HCT116 (cell line): Measurements from ENCODE around the gene PNMA8C. TPM values are rescaled to one million over a fixed set of nuclear protein-coding genes. Genes with fewer than 3 reads are reported as not detected.

Experiments used
- ATAC-seq: fragments of 200-7000 bp; cut with Tn5 transposase; 2 replicates; pipeline ENCODE4 v1.9.1; 2020; ENCODE audit warnings: mild to moderate bottlenecking, moderate library complexity
- BruUV-seq: library from RNA; stranded (reverse); fragments of 400-500 nt; replicated peaks from 2 replicates; lab custom pipeline; 2021; lab: Mats Ljungman, UMichigan
- CTCF ChIA-PET: fragments of 300-600 bp; sonication (Branson Sonifier 250); formaldehyde crosslinking; loops from one replicate; lab custom pipeline; 2021; ENCODE audit warnings: antibody characterized with exemption; lab: Charles Lee
- POLR2A ChIA-PET: fragments of 300-600, 350-600 bp; sonication (Branson Sonifier 250); formaldehyde crosslinking; loops from one replicate; lab custom pipeline; 2021; ENCODE audit warnings: antibody characterized with exemption; lab: Charles Lee
- RAD21 ChIA-PET, 2 experiments: fragments of 300-600 bp; sonication (Branson Sonifier 250); formaldehyde crosslinking; loops; one replicate each; lab custom pipeline; 2023; ENCODE audit warnings: low total read pairs in 2 of 2; ENCODE audit not compliant: uncharacterized antibody in 2 of 2, unreplicated experiment in 2 of 2, low non-redundant PET in 1 of 2; lab: Charles Lee
- DNase-seq: peaks from one replicate; pipeline ENCODE4 v3.0.0-alpha.2; 2010; ENCODE audit warnings: low read depth, low spot score
- H2AFZ ChIP-seq: fragments of 200-600 bp; shearing (Covaris generic), sonication (generic); 2 replicates; pipeline ENCODE4 v1.6.1; 2017; ENCODE audit warnings: low read depth, mixed run types, mixed read lengths, antibody characterized with exemption, low read length; ENCODE audit not compliant: poor library complexity, severe bottlenecking
- H3K27ac ChIP-seq: 2 replicates; pipeline ENCODE4 v1.5.1; 2012; ENCODE audit warnings: low read depth, low read length
- H3K27me3 ChIP-seq: fragments of 200-600 bp; sonication (generic); 2 replicates; pipeline ENCODE4 v1.6.1; 2016; ENCODE audit warnings: mixed run types, low read length, mixed read lengths; ENCODE audit not compliant: insufficient read depth
- H3K36me3 ChIP-seq, 2 experiments: fragments of 200-500 bp in 1 of 2; fragments of 200-600 bp in 1 of 2; sonication (Bioruptor generic) in 1 of 2; sonication (generic) in 1 of 2; 2 replicates each; pipeline versions ENCODE4 v1.5.1 to v1.6.1; 2014 to 2016; ENCODE audit warnings: low read length in 2 of 2, inconsistent platforms in 1 of 2, mixed read lengths in 1 of 2, mixed run types in 1 of 2; ENCODE audit not compliant: insufficient read depth in 2 of 2, control insufficient read depth in 1 of 2
- H3K4me1 ChIP-seq, 2 experiments: fragments of 200-600 bp in 1 of 2; sonication (generic) in 1 of 2; 2 replicates each; pipeline versions ENCODE4 v1.5.1 to v1.6.1; 2012 to 2017; ENCODE audit warnings: low read length in 2 of 2, inconsistent platforms in 1 of 2, mild to moderate bottlenecking in 1 of 2, mixed read lengths in 1 of 2, mixed run types in 1 of 2, moderate library complexity in 1 of 2; ENCODE audit not compliant: insufficient read depth in 2 of 2, control insufficient read depth in 1 of 2
- H3K4me2 ChIP-seq: fragments of 200-600 bp; sonication (generic); 2 replicates; pipeline ENCODE4 v1.6.1; 2017; ENCODE audit warnings: mixed run types, low read length, mixed read lengths
- H3K4me3 ChIP-seq, 2 experiments: fragments of 200-600 bp in 1 of 2; sonication (generic) in 1 of 2; replicated peaks in 1 of 2; 2 replicates each; pipeline ENCODE4 v1.5.1; 2011 to 2016; ENCODE audit warnings: low read length in 2 of 2, control low read depth in 1 of 2, low read depth in 1 of 2, mild to moderate bottlenecking in 1 of 2, mixed read lengths in 1 of 2, mixed run types in 1 of 2
- H3K79me2 ChIP-seq: fragments of 200-600 bp; sonication (generic); 2 replicates; pipeline ENCODE4 v1.6.1; 2017; ENCODE audit warnings: mild to moderate bottlenecking, mixed run types, low read length, moderate library complexity, mixed read lengths; ENCODE audit not compliant: insufficient read depth
- H3K9ac ChIP-seq: fragments of 200-600 bp; sonication (generic); 2 replicates; pipeline ENCODE4 v1.6.1; 2016; ENCODE audit warnings: low read length, mixed read lengths
- H3K9me2 ChIP-seq: fragments of 200-600 bp; sonication (generic), shearing (Covaris generic); 2 replicates; pipeline ENCODE4 v1.6.1; 2017; ENCODE audit warnings: mixed run types, mild to moderate bottlenecking, moderate library complexity; ENCODE audit not compliant: insufficient read depth
- H3K9me3 ChIP-seq, 2 experiments: fragments of 200-500 bp in 1 of 2; fragments of 200-600 bp in 1 of 2; sonication (Bioruptor generic) in 1 of 2; sonication (generic) in 1 of 2; 2 replicates each; pipeline ENCODE4 v1.6.1; 2014 to 2017; ENCODE audit warnings: low read length in 2 of 2, mixed read lengths in 2 of 2, inconsistent platforms in 1 of 2, low read depth in 1 of 2, mild to moderate bottlenecking in 1 of 2, mixed run types in 1 of 2, moderate library complexity in 1 of 2; ENCODE audit not compliant: control insufficient read depth in 1 of 2, insufficient read depth in 1 of 2
- H4K20me1 ChIP-seq: fragments of 200-600 bp; sonication (generic), shearing (Covaris generic); 2 replicates; pipeline ENCODE4 v1.6.1; 2017; ENCODE audit warnings: mixed run types, mild to moderate bottlenecking, moderate library complexity; ENCODE audit not compliant: insufficient read depth
- CBX3 ChIP-seq: IDR thresholded peaks from 2 replicates; pipeline ENCODE4 v1.6.1; 2012; ENCODE audit warnings: low read depth
- CEBPB ChIP-seq: IDR thresholded peaks from 2 replicates; pipeline ENCODE4 v1.6.1; 2012; ENCODE audit warnings: low read depth
- EGR1 ChIP-seq: IDR thresholded peaks from 2 replicates; pipeline ENCODE4 v1.6.1; 2012; ENCODE audit warnings: low read depth
- ELF1 ChIP-seq: IDR thresholded peaks from 2 replicates; pipeline ENCODE4 v1.6.1; 2012; ENCODE audit warnings: low read depth, borderline replicate concordance
- EZH2 ChIP-seq: fragments of 200-600 bp; sonication (generic); IDR thresholded peaks from 2 replicates; pipeline ENCODE4 v1.6.1; 2017; ENCODE audit warnings: antibody characterized with exemption, mixed run types
- EZH2phosphoT487 ChIP-seq: fragments of 200-600 bp; IDR thresholded peaks from 2 replicates; pipeline ENCODE4 v1.6.1; 2018; ENCODE audit warnings: antibody characterized with exemption, borderline replicate concordance
- JUND ChIP-seq: IDR thresholded peaks from 2 replicates; pipeline ENCODE4 v1.6.1; 2012
- POLR2A ChIP-seq: IDR thresholded peaks from 2 replicates; pipeline ENCODE4 v1.7.0; 2011; ENCODE audit warnings: borderline replicate concordance; ENCODE audit not compliant: insufficient read depth, insufficient read length; ENCODE audit errors: extremely low read depth
- POLR2AphosphoS5 ChIP-seq: IDR thresholded peaks from 2 replicates; pipeline ENCODE4 v1.6.1; 2011; ENCODE audit warnings: mild to moderate bottlenecking, low read depth, low read length, moderate library complexity
- RAD21 ChIP-seq: IDR thresholded peaks from 2 replicates; pipeline ENCODE4 v1.6.1; 2012; ENCODE audit warnings: low read depth, mild to moderate bottlenecking
- SIN3A ChIP-seq: IDR thresholded peaks from 2 replicates; pipeline ENCODE4 v1.6.1; 2012; ENCODE audit warnings: low read depth
- SP1 ChIP-seq: IDR thresholded peaks from 2 replicates; pipeline ENCODE4 v1.6.1; 2012; ENCODE audit warnings: low read depth
- SRF ChIP-seq: IDR thresholded peaks from 2 replicates; pipeline ENCODE4 v1.6.1; 2012; ENCODE audit warnings: low read depth
- TCF7L2 ChIP-seq: IDR thresholded peaks from 2 replicates; pipeline ENCODE4 v1.7.0; 2011; ENCODE audit warnings: borderline replicate concordance, inconsistent platforms; ENCODE audit not compliant: insufficient read depth, insufficient read length; ENCODE audit errors: extremely low read depth
- ZFX ChIP-seq: fragments of 450-650 bp; IDR thresholded peaks from 2 replicates; pipeline ENCODE4 v1.6.1; 2017
- ZNF274 ChIP-seq: fragments of 200-500 bp; sonication (Bioruptor generic); IDR thresholded peaks from 2 replicates; pipeline ENCODE4 v1.6.1; 2014; ENCODE audit warnings: mild to moderate bottlenecking, low read depth, low read length, inconsistent platforms
- intact Hi-C: fragments of 100-400 bp; cut with micrococcal nuclease; formaldehyde crosslinking; loops from 2 replicates; pipeline ENCODE4 v1.10.0; 2022
- total RNA-seq: library from RNA; stranded (reverse); gene quantifications from one replicate; pipeline ENCODE4 v1.2.1, GENCODE V29; 2021; ENCODE audit not compliant: unreplicated experiment
- TF ChIP-seq, protein P1 (sequence below): IDR thresholded peaks from 2 replicates; pipeline ENCODE4 v1.6.1; 2012
- TF ChIP-seq, protein P2 (sequence below): IDR thresholded peaks from 2 replicates; pipeline ENCODE4 v1.6.1; 2012
- TF ChIP-seq, protein P3 (sequence below): IDR thresholded peaks from 2 replicates; pipeline ENCODE4 v1.6.1; 2012; ENCODE audit warnings: low read depth
- TF ChIP-seq, protein P4 (sequence below): IDR thresholded peaks from 2 replicates; pipeline ENCODE4 v1.6.1; 2011; ENCODE audit warnings: mild to moderate bottlenecking, low read length, moderate library complexity; ENCODE audit not compliant: insufficient replicate concordance; ENCODE audit errors: extremely low read depth

The PNMA8C gene
- total RNA-seq, 1 experiment from 2014 or later: not detected

DNA sequence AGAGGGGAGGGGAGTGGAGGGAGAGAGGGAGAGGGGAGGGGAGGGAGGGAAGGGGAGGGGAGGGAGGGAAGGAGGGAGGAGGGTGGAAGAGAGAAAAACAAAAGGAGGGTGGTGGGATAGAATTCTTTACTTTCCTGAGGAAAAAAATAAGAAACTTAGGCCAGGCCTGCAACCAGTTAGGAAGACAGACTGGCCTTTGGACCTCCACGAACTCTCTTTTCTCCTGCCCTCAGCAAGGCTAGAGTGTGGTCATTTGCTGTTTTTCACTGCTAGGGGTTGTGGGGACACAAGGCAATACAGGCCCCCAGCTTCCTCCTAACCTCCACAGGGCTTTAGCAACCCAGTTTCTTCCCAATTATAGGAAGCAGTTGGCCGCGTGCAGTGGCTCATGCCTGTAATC lies 19.5 kb downstream of the PNMA8C start:
- Histone ChIP-seq H3K4me2 (no peak overlapping the region), H3K9ac (no peak overlapping the region), H2AFZ (no peak overlapping the region), H3K27me3 (no peaks in the 10 kb centered on the region), H3K27ac (no peak overlapping the region), H3K79me2 (no peaks in the 10 kb centered on the region), H3K36me3 (no peaks in the 10 kb centered on the region), H3K9me3 (no peaks in the 10 kb centered on the region), H3K4me3 (no peak overlapping the region), H3K9me2 (no peaks in the 10 kb centered on the region), H3K4me1 (no peaks in the 10 kb centered on the region), H4K20me1 (no peaks in the 10 kb centered on the region)
- TF ChIP-seq RAD21 (no peak), SP1 (no peak), ELF1 (no peak), SIN3A (no peak), TCF7L2 (no peak), CEBPB (no peak), ZNF274 (no peak), CBX3 (no peak), EZH2phosphoT487 (no peak), EZH2 (no peak), SRF (no peak), JUND (no peak), ZFX (no peak), EGR1 (no peak), POLR2AphosphoS5 (no peak), POLR2A (no peak)
- TF ChIP-seq, protein P1, sequence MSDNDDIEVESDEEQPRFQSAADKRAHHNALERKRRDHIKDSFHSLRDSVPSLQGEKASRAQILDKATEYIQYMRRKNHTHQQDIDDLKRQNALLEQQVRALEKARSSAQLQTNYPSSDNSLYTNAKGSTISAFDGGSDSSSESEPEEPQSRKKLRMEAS: no peak
- TF ChIP-seq, protein P2, sequence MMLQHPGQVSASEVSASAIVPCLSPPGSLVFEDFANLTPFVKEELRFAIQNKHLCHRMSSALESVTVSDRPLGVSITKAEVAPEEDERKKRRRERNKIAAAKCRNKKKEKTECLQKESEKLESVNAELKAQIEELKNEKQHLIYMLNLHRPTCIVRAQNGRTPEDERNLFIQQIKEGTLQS: no peak
- TF ChIP-seq, protein P3, sequence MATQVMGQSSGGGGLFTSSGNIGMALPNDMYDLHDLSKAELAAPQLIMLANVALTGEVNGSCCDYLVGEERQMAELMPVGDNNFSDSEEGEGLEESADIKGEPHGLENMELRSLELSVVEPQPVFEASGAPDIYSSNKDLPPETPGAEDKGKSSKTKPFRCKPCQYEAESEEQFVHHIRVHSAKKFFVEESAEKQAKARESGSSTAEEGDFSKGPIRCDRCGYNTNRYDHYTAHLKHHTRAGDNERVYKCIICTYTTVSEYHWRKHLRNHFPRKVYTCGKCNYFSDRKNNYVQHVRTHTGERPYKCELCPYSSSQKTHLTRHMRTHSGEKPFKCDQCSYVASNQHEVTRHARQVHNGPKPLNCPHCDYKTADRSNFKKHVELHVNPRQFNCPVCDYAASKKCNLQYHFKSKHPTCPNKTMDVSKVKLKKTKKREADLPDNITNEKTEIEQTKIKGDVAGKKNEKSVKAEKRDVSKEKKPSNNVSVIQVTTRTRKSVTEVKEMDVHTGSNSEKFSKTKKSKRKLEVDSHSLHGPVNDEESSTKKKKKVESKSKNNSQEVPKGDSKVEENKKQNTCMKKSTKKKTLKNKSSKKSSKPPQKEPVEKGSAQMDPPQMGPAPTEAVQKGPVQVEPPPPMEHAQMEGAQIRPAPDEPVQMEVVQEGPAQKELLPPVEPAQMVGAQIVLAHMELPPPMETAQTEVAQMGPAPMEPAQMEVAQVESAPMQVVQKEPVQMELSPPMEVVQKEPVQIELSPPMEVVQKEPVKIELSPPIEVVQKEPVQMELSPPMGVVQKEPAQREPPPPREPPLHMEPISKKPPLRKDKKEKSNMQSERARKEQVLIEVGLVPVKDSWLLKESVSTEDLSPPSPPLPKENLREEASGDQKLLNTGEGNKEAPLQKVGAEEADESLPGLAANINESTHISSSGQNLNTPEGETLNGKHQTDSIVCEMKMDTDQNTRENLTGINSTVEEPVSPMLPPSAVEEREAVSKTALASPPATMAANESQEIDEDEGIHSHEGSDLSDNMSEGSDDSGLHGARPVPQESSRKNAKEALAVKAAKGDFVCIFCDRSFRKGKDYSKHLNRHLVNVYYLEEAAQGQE: no peak
- TF ChIP-seq, protein P4, sequence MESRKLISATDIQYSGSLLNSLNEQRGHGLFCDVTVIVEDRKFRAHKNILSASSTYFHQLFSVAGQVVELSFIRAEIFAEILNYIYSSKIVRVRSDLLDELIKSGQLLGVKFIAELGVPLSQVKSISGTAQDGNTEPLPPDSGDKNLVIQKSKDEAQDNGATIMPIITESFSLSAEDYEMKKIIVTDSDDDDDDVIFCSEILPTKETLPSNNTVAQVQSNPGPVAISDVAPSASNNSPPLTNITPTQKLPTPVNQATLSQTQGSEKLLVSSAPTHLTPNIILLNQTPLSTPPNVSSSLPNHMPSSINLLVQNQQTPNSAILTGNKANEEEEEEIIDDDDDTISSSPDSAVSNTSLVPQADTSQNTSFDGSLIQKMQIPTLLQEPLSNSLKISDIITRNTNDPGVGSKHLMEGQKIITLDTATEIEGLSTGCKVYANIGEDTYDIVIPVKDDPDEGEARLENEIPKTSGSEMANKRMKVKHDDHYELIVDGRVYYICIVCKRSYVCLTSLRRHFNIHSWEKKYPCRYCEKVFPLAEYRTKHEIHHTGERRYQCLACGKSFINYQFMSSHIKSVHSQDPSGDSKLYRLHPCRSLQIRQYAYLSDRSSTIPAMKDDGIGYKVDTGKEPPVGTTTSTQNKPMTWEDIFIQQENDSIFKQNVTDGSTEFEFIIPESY: no peak
- no peak for DNase-seq
- no TSS peak for BruUV-seq
- CTCF ChIA-PET: no interaction called here
- POLR2A ChIA-PET: no interaction called here
- RAD21 ChIA-PET: no interaction called here
- intact Hi-C loops: no loop called here
- no peak for ATAC-seq
